ENCODE data around the gene ADAP2.
"Not testable (repeated sequence)": the region's sequence is repeated elsewhere in the genome, so short reads cannot be mapped to it uniquely, and the experiment has no call there.

ADAP2 gene

GRCh38 chr17:30921544-30922196, at the start of gene ADAP2:
Gene ADAP2, plus strand, starts transcription at chr17:30921945. Its CDS starts 70 bp downstream, at chr17:30922015.
- no peak for DNase-seq

- no peak for DNase-seq
These were observed 35.6 kb upstream of the ADAP2 start for GRCh38 chr17:30886187-30886586.

GRCh38 chr17:30894236-30894635, 27.5 kb upstream of the ADAP2 start:
- DNase-seq = no peak

GRCh38 chr17:30897311-30897710, 24.4 kb upstream of the ADAP2 start:
- no peak for DNase-seq

- DNase-seq = peak; percentile 3
These were observed 16.0 kb upstream of the ADAP2 start for GRCh38 chr17:30905742-30906100.

GRCh38 chr17:30906101-30906911, 15.4 kb upstream of the ADAP2 start, which contains the start of gene TEFM:
Gene TEFM, minus strand, starts transcription at chr17:30906238. Its CDS starts 40 bp downstream, at chr17:30906198.
- DNase-seq = peak; percentile 89

GRCh38 chr17:30908717-30909420, 12.9 kb upstream of the ADAP2 start:
- DNase-seq = no peak

GRCh38 chr17:30910151-30910550, 11.6 kb upstream of the ADAP2 start:
- not testable (repeated sequence) for DNase-seq

- DNase-seq = no peak
These were observed 7.8 kb upstream of the ADAP2 start for GRCh38 chr17:30913955-30914354.

- no peak for DNase-seq
These were observed 5.7 kb upstream of the ADAP2 start for GRCh38 chr17:30915833-30916611.

- DNase-seq = no peak
These were observed 4.7 kb upstream of the ADAP2 start for GRCh38 chr17:30917050-30917449.

- DNase-seq = no peak
These were observed 1.5 kb upstream of the ADAP2 start for GRCh38 chr17:30920282-30920681.

- DNase-seq = no peak
These were observed 832 bp upstream of the ADAP2 start for GRCh38 chr17:30920683-30921543.

GRCh38 chr17:30922235-30923030, 688 bp downstream of the ADAP2 start:
- DNase-seq = no peak

- no peak for DNase-seq
These were observed 2.6 kb downstream of the ADAP2 start for GRCh38 chr17:30924341-30924740.

- DNase-seq = no peak
These were observed 4.8 kb downstream of the ADAP2 start for GRCh38 chr17:30926516-30926915.

- no peak for DNase-seq
These were observed 6.0 kb downstream of the ADAP2 start for GRCh38 chr17:30927756-30928155.

GRCh38 chr17:30928584-30928983, 6.8 kb downstream of the ADAP2 start:
- DNase-seq = no peak

GRCh38 chr17:30929081-30929633, 7.4 kb downstream of the ADAP2 start:
- no peak for DNase-seq

GRCh38 chr17:30929861-30930260, 8.1 kb downstream of the ADAP2 start:
- DNase-seq = not testable (repeated sequence)

- DNase-seq = no peak
These were observed 8.8 kb downstream of the ADAP2 start for GRCh38 chr17:30930495-30930894.
